GM12878 (cell line): Measurements from ENCODE around the gene HNRNPA2B1.

Experiments used
- ASH2L ChIP-seq: fragments of 300-600, 200-600 bp; sonication (generic); IDR thresholded peaks from 2 replicates; pipeline ENCODE4 v1.6.1; 2017; ENCODE audit warnings: low read depth, mild to moderate bottlenecking, borderline replicate concordance
- CHD2 ChIP-seq: IDR thresholded peaks from 2 replicates; pipeline ENCODE4 v1.6.1; 2011; ENCODE audit warnings: low read depth, low read length, improper control_type of control experiment, borderline replicate concordance
- CHD4 ChIP-seq: fragments of 200-600 bp; sonication (generic); IDR thresholded peaks from 2 replicates; pipeline ENCODE4 v1.6.1; 2016; ENCODE audit warnings: mild to moderate bottlenecking
- EP300 ChIP-seq, 2 experiments: fragments of 150-350 bp in 1 of 2; IDR thresholded peaks; 2 replicates each; pipeline ENCODE4 v1.6.1; 2011 to 2012; ENCODE audit warnings: low read depth in 2 of 2, low read length in 2 of 2, borderline replicate concordance in 1 of 2, improper control_type of control experiment in 1 of 2, inconsistent platforms in 1 of 2; ENCODE audit not compliant: control insufficient read depth in 1 of 2
- ESRRA ChIP-seq: IDR thresholded peaks from 2 replicates; pipeline ENCODE4 v1.6.1; 2012; ENCODE audit warnings: mild to moderate bottlenecking, low read length, improper control_type of control experiment
- NFYA ChIP-seq: IDR thresholded peaks from 2 replicates; pipeline ENCODE4 v1.6.1; 2011; ENCODE audit warnings: low read depth, mild to moderate bottlenecking, low read length, improper control_type of control experiment, borderline replicate concordance
- POLR2A ChIP-seq: IDR thresholded peaks from 2 replicates; pipeline ENCODE4 v1.6.1; 2011; ENCODE audit warnings: low read depth, mild to moderate bottlenecking, low read length
- RFX5 ChIP-seq: IDR thresholded peaks from 2 replicates; pipeline ENCODE4 v1.6.1; 2011; ENCODE audit warnings: low read depth, low read length, improper control_type of control experiment
- YY1 ChIP-seq: IDR thresholded peaks from 2 replicates; pipeline ENCODE4 v1.6.1; 2011; ENCODE audit warnings: low read depth, mild to moderate bottlenecking, low read length
- ZNF274 ChIP-seq: IDR thresholded peaks from one replicate; pipeline ENCODE4 v1.8.0; 2011; ENCODE audit not compliant: insufficient read length, insufficient read depth
- TF ChIP-seq, protein P1 (sequence below), 3 experiments: IDR thresholded peaks in 2 of 3; conservative IDR thresholded peaks in 1 of 3; 2 replicates each; pipeline ENCODE4 v1.5.1; 2011; ENCODE audit warnings: low read depth in 3 of 3, low read length in 3 of 3, mild to moderate bottlenecking in 3 of 3, control low read depth in 2 of 3, moderate library complexity in 2 of 3, inconsistent platforms in 1 of 3, mixed read lengths in 1 of 3; ENCODE audit not compliant: control insufficient read depth in 2 of 3, insufficient read depth in 1 of 3; ENCODE audit errors: extremely low read depth in 1 of 3
- TF ChIP-seq, protein P2 (sequence below): IDR thresholded peaks from 2 replicates; pipeline ENCODE4 v1.6.1; 2012; ENCODE audit warnings: mild to moderate bottlenecking, low read depth, low read length

DNA sequence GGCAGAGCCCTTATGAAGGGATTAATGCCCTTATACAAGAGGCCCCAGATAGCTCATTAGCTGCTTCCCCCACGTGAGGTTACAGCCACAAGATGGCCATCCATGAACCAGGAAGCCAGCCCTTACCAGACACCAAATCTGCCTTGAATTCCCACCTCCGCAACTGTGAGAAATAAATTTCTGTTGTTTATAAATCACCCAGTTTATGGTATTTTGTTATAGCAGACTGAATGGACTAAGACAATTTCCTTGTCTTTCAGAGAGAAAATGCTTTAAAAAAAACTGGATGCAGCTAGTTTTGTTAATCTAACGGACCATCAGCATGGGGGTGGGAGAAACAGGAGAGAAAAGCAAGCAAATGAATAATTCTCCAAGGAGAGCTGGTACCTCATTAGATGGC is 37.5 kb upstream of the HNRNPA2B1 start:
- TF ChIP-seq ESRRA (no peak), ASH2L (no peak), YY1 (no peak), CHD4 (no peak), NFYA (no peak), EP300 (IDR thresholded peaks at IDR 0.05; ENCODE audit: borderline replicate concordance in 1 of 2, control insufficient read depth in 1 of 2, low read depth in 2 of 2, low read length in 2 of 2) (no peak), POLR2A (no peak), CHD2 (no peak), ZNF274 (no peak), RFX5 (no peak)
- TF ChIP-seq, protein P1, sequence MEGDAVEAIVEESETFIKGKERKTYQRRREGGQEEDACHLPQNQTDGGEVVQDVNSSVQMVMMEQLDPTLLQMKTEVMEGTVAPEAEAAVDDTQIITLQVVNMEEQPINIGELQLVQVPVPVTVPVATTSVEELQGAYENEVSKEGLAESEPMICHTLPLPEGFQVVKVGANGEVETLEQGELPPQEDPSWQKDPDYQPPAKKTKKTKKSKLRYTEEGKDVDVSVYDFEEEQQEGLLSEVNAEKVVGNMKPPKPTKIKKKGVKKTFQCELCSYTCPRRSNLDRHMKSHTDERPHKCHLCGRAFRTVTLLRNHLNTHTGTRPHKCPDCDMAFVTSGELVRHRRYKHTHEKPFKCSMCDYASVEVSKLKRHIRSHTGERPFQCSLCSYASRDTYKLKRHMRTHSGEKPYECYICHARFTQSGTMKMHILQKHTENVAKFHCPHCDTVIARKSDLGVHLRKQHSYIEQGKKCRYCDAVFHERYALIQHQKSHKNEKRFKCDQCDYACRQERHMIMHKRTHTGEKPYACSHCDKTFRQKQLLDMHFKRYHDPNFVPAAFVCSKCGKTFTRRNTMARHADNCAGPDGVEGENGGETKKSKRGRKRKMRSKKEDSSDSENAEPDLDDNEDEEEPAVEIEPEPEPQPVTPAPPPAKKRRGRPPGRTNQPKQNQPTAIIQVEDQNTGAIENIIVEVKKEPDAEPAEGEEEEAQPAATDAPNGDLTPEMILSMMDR (IDR thresholded peaks at IDR 0.05 in 2 of 3, conservative IDR thresholded peaks at IDR 0.05 in 1 of 3; ENCODE audit: control insufficient read depth in 2 of 3, extremely low read depth in 1 of 3, insufficient read depth in 1 of 3, low read depth in 3 of 3, low read length in 3 of 3), result no peak
- TF ChIP-seq, protein P2, sequence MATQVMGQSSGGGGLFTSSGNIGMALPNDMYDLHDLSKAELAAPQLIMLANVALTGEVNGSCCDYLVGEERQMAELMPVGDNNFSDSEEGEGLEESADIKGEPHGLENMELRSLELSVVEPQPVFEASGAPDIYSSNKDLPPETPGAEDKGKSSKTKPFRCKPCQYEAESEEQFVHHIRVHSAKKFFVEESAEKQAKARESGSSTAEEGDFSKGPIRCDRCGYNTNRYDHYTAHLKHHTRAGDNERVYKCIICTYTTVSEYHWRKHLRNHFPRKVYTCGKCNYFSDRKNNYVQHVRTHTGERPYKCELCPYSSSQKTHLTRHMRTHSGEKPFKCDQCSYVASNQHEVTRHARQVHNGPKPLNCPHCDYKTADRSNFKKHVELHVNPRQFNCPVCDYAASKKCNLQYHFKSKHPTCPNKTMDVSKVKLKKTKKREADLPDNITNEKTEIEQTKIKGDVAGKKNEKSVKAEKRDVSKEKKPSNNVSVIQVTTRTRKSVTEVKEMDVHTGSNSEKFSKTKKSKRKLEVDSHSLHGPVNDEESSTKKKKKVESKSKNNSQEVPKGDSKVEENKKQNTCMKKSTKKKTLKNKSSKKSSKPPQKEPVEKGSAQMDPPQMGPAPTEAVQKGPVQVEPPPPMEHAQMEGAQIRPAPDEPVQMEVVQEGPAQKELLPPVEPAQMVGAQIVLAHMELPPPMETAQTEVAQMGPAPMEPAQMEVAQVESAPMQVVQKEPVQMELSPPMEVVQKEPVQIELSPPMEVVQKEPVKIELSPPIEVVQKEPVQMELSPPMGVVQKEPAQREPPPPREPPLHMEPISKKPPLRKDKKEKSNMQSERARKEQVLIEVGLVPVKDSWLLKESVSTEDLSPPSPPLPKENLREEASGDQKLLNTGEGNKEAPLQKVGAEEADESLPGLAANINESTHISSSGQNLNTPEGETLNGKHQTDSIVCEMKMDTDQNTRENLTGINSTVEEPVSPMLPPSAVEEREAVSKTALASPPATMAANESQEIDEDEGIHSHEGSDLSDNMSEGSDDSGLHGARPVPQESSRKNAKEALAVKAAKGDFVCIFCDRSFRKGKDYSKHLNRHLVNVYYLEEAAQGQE, result no peak
